Measurements from ENCODE around the gene MYT1. TPM values are rescaled to one million over a fixed set of nuclear protein-coding genes. Genes with fewer than 3 reads are reported as not detected.
A peak's percentile ranks its signal among the peaks of the same experiment; 100 is the strongest.

The MYT1 gene
- total and polyA plus RNA-seq, 2 of the 8 experiments (the other 6 are each of a cell fraction or from before 2014, with no cell fraction given) = 0.63 to 2.0 TPM

- Histone ChIP-seq H2BK5ac (ENCODE audit: low read depth, low read length) (no peak overlapping the region), H3K23ac (ENCODE audit: insufficient read length) (no peak overlapping the region), H3K14ac (ENCODE audit: insufficient read length) (no peak overlapping the region), H3K27ac (ENCODE audit: low read depth, low read length) (no peak overlapping the region), H3K9ac (replicated peaks in 1 of 4; ENCODE audit: extremely low read depth in 1 of 4, low read depth in 3 of 4, low read length in 3 of 4) (no peak overlapping the region), H2BK12ac (ENCODE audit: low read depth, low read length) (no peak overlapping the region), H3K9me3 (ENCODE audit: insufficient read depth in 2 of 2, low read depth in 1 of 2, low read length in 1 of 2) (peaks cover 0 to 11% of the 10 kb centered on the region in 2 experiments; a peak in 2 of 4 replicates), H4K8ac (ENCODE audit: extremely low read depth, insufficient read depth, low read length) (no peak overlapping the region; the same call in 1 of the 2 replicates), H2BK15ac (ENCODE audit: low read length) (peak overlapping the region; percentile 65; the same call in 1 of the 2 replicates), H3K23me2 (ENCODE audit: low read depth, low read length) (no peaks in the 10 kb centered on the region), H3K27me3 (replicated peaks in 1 of 4; ENCODE audit: control insufficient read depth in 3 of 4, extremely low read depth in 1 of 4, insufficient read depth in 3 of 4, low read length in 3 of 4) (no peaks in the 10 kb centered on the region; a peak in 1 of 7 replicates), H3K4me1 (replicated peaks in 1 of 4; ENCODE audit: control insufficient read depth in 3 of 4, insufficient read depth in 4 of 4, low read length in 3 of 4) (peaks cover 9 to 25% (median 12%) of the 10 kb centered on the region in 4 experiments), H3K79me2 (ENCODE audit: control insufficient read depth in 1 of 2, insufficient read depth in 2 of 2, low read length in 2 of 2) (no peaks in the 10 kb centered on the region), H2AFZ (ENCODE audit: low read length) (no peak overlapping the region), H3K4me2 (ENCODE audit: insufficient read depth in 1 of 2, low read depth in 2 of 2, low read length in 2 of 2) (no peak overlapping the region), H3K36me3 (ENCODE audit: control insufficient read depth in 2 of 4, insufficient read depth in 4 of 4, low read length in 3 of 4) (no peaks in the 10 kb centered on the region), H3K56ac (replicated peaks; ENCODE audit: insufficient read length, low read depth, low read length) (no peak overlapping the region), H4K20me1 (replicated peaks in 1 of 2; ENCODE audit: control insufficient read depth in 1 of 2, insufficient read depth in 2 of 2, low read length in 2 of 2) (no peaks in the 10 kb centered on the region), H2BK120ac (replicated peaks; ENCODE audit: low read depth, low read length) (no peak overlapping the region), H3K79me1 (ENCODE audit: low read depth, low read length) (no peaks in the 10 kb centered on the region), H4K91ac (replicated peaks; ENCODE audit: insufficient read length, low read length) (no peak overlapping the region), H4K5ac (ENCODE audit: insufficient read length, low read depth, low read length) (no peak overlapping the region), H3K4ac (replicated peaks; ENCODE audit: insufficient read length, low read depth, low read length) (no peak overlapping the region), H2AK5ac (ENCODE audit: low read depth, low read length) (no peak overlapping the region), H2BK20ac (ENCODE audit: low read length) (0 out of 2 replicates have a peak overlapping the region, but pooled peaks have one; percentile 7), H3K18ac (ENCODE audit: extremely low read depth, low read length) (no peak overlapping the region), H3K4me3 (ENCODE audit: extremely low read depth in 1 of 4, insufficient read depth in 2 of 4, low read depth in 3 of 4, low read length in 4 of 4) (no peak overlapping the region)
- FAIRE-seq = no peak
- ChIA-PET CTCF (ENCODE audit: partially characterized antibody) (interaction anchor here (1.1 to 1.6 kb wide), 2 partner anchors 35 to 38 kb away, joined by 4 to 5 read pairs; no protein-coding TSS in a partner anchor), POLR2A (ENCODE audit: partially characterized antibody) (no interaction called here)
- WGBS, 2 experiments (ENCODE audit: extremely low coverage in 1 of 2, insufficient coverage in 1 of 2, insufficient read length in 1 of 2, insufficient replicate concordance in 2 of 2, low coverage in 1 of 2, low lambda C conversion rate in 2 of 2, missing lambda C conversion rate in 1 of 2) = 96% methylated on average over 13 of the region's 13 CpGs; no CpG with 5 or more reads in 1 of the 2 experiments
- no peak for DNase-seq (ENCODE audit: low read depth in 1 of 2, low spot score in 2 of 2)
- TF ChIP-seq SP4 (IDR thresholded peaks at IDR 0.05; ENCODE audit: low read length) = no peak
- TF ChIP-seq EGR1 (IDR thresholded peaks at IDR 0.05; ENCODE audit: borderline replicate concordance, low read depth, low read length) = no peak
- no peak for TF ChIP-seq TAF1 (IDR thresholded peaks at IDR 0.05; ENCODE audit: low read depth, low read length)
- TF ChIP-seq TEAD4 (IDR thresholded peaks at IDR 0.05; ENCODE audit: low read depth, low read length) = no peak
- TF ChIP-seq CBX8 (IDR thresholded peaks at IDR 0.05; ENCODE audit: borderline replicate concordance, low read depth, low read length) = no peak
- no peak for TF ChIP-seq CHD2 (IDR thresholded peaks at IDR 0.05; ENCODE audit: low read length)
- TF ChIP-seq SIX5 (IDR thresholded peaks at IDR 0.05; ENCODE audit: low read depth, low read length) = no peak
- TF ChIP-seq EP300 (IDR thresholded peaks at IDR 0.05; ENCODE audit: borderline replicate concordance in 1 of 2, low read depth in 2 of 2, low read length in 2 of 2) = no peak
- TF ChIP-seq GTF2F1 (IDR thresholded peaks at IDR 0.05; ENCODE audit: borderline replicate concordance, low read depth, low read length) = no peak
- TF ChIP-seq, protein P1, sequence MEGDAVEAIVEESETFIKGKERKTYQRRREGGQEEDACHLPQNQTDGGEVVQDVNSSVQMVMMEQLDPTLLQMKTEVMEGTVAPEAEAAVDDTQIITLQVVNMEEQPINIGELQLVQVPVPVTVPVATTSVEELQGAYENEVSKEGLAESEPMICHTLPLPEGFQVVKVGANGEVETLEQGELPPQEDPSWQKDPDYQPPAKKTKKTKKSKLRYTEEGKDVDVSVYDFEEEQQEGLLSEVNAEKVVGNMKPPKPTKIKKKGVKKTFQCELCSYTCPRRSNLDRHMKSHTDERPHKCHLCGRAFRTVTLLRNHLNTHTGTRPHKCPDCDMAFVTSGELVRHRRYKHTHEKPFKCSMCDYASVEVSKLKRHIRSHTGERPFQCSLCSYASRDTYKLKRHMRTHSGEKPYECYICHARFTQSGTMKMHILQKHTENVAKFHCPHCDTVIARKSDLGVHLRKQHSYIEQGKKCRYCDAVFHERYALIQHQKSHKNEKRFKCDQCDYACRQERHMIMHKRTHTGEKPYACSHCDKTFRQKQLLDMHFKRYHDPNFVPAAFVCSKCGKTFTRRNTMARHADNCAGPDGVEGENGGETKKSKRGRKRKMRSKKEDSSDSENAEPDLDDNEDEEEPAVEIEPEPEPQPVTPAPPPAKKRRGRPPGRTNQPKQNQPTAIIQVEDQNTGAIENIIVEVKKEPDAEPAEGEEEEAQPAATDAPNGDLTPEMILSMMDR (IDR thresholded peaks at IDR 0.05; ENCODE audit: control extremely low read depth in 1 of 3, insufficient read depth in 1 of 3, low read depth in 1 of 3, low read length in 3 of 3) = no peak
- TF ChIP-seq TCF12 (IDR thresholded peaks at IDR 0.05; ENCODE audit: low read depth, low read length) = no peak
- TF ChIP-seq PHF8 (conservative IDR thresholded peaks at IDR 0.05; ENCODE audit: low read depth, low read length) = no peak
Measured at GRCh38 chr20:64186071-64186598, 21.9 kb downstream of the MYT1 start.

Measured in H1 (cell line).